Activated B cell treated with CpG ODN at 0.5 μM for 24 hours (primary cell): Measurements from ENCODE around the gene CDC20. TPM values are rescaled to one million over a fixed set of nuclear protein-coding genes. Genes with fewer than 3 reads are reported as not detected.

ENCODE experiments used
- ATAC-seq: fragments of 200-7000 bp; cut with Tn5 transposase; one replicate; pipeline ENCODE4 v1.10.0; 2021; ENCODE audit warnings: low read depth, mild to moderate bottlenecking, moderate library complexity
- CTCF ChIA-PET: fragments of 350-600 bp; sonication (Branson Sonifier 250); formaldehyde crosslinking; loops from one replicate; lab custom pipeline; 2021; ENCODE audit warnings: antibody characterized with exemption; lab: Charles Lee
- POLR2A ChIA-PET: fragments of 350-600 bp; sonication (Branson Sonifier 250); formaldehyde crosslinking; loops from one replicate; lab custom pipeline; 2021; ENCODE audit warnings: antibody characterized with exemption; lab: Charles Lee
- DNase-seq: peaks from one replicate; pipeline ENCODE4 v3.0.0; 2022
- H3K27ac Mint-ChIP-seq: one replicate; pipeline ENCODE4 v1.8.0; 2020; ENCODE audit warnings: mixed read lengths
- H3K27me3 Mint-ChIP-seq: one replicate; pipeline ENCODE4 v1.8.0; 2021; ENCODE audit warnings: mixed read lengths
- H3K36me3 Mint-ChIP-seq: one replicate; pipeline ENCODE4 v1.8.0; 2021; ENCODE audit warnings: low read depth, mixed read lengths
- H3K4me1 Mint-ChIP-seq: one replicate; pipeline ENCODE4 v1.8.0; 2021; ENCODE audit warnings: mixed read lengths
- H3K4me3 Mint-ChIP-seq: one replicate; pipeline ENCODE4 v1.8.0; 2020; ENCODE audit warnings: mild to moderate bottlenecking, mixed read lengths
- H3K9me3 Mint-ChIP-seq: one replicate; pipeline ENCODE4 v1.8.0; 2020; ENCODE audit warnings: mixed read lengths
- intact Hi-C: fragments of 100-400 bp; cut with micrococcal nuclease; formaldehyde crosslinking; loops from one replicate; pipeline ENCODE4 v1.15.1; 2024
- total RNA-seq: library from RNA; stranded (reverse); gene quantifications from 2 replicates; pipeline ENCODE4 v1.2.3, GENCODE V29; 2022
- TF ChIP-seq, protein P1 (sequence below): fragments of 200-600 bp; IDR thresholded peaks from one replicate; pipeline ENCODE4 v1.8.0; 2022; ENCODE audit warnings: antibody characterized with exemption, mild to moderate bottlenecking

CDC20 gene
- total RNA-seq, 1 donor from 2014 or later = 4.2 TPM

DNA sequence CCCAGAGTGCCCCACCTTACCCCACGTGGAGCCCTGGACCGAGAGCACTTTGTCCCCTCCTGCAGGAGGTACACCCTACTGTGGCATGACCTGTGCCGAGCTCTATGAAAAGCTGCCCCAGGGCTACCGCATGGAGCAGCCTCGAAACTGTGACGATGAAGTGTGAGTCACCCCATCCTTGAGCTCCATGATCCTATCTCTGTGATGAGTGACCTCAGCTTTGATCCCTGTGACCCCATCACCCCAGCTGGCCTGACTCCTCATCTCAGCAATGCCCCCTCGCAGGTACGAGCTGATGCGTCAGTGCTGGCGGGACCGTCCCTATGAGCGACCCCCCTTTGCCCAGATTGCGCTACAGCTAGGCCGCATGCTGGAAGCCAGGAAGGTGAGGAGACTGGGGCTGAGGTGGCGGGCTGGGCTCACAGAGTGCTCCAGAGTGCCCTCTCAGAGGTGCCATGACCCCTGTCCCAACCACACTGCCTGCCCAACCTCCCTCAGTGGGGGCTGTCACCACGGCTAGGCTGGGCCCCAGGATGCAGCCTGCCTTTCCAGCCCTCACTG, 37.4 kb upstream of the CDC20 start:
- no peaks in the 10 kb centered on the region for H3K27me3 Mint-ChIP-seq
- DNase-seq (no peak), ATAC-seq (no peak)
- peaks cover 15% of the 10 kb centered on the region for H3K9me3 Mint-ChIP-seq
- no peaks in the 10 kb centered on the region for H3K4me1 Mint-ChIP-seq
- ChIA-PET POLR2A (no interaction called here), CTCF (no interaction called here)
- no peak overlapping the region for H3K4me3 Mint-ChIP-seq
- H3K27ac Mint-ChIP-seq = no peak overlapping the region
- TF ChIP-seq, protein P1, sequence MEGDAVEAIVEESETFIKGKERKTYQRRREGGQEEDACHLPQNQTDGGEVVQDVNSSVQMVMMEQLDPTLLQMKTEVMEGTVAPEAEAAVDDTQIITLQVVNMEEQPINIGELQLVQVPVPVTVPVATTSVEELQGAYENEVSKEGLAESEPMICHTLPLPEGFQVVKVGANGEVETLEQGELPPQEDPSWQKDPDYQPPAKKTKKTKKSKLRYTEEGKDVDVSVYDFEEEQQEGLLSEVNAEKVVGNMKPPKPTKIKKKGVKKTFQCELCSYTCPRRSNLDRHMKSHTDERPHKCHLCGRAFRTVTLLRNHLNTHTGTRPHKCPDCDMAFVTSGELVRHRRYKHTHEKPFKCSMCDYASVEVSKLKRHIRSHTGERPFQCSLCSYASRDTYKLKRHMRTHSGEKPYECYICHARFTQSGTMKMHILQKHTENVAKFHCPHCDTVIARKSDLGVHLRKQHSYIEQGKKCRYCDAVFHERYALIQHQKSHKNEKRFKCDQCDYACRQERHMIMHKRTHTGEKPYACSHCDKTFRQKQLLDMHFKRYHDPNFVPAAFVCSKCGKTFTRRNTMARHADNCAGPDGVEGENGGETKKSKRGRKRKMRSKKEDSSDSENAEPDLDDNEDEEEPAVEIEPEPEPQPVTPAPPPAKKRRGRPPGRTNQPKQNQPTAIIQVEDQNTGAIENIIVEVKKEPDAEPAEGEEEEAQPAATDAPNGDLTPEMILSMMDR = no peak
- no peaks in the 10 kb centered on the region for H3K36me3 Mint-ChIP-seq
- intact Hi-C loops = no loop called here

DNA sequence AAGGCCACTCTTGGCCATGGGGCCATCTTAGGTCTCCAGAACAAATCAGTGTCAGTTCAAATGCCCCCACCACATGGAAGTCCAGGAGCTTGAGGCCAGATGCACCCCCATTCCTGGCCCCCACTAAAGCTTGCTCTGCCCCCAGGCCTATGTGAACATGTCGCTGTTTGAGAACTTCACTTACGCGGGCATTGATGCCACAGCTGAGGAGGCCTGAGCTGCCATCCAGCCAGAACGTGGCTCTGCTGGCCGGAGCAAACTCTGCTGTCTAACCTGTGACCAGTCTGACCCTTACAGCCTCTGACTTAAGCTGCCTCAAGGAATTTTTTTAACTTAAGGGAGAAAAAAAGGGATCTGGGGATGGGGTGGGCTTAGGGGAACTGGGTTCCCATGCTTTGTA, 36.3 kb upstream of the CDC20 start:
- intact Hi-C loops = no loop called here
- ChIA-PET CTCF (no interaction called here), POLR2A (interaction anchor here (1.1 kb wide), 1 partner anchor 46 kb away, joined by 4 read pairs; no protein-coding TSS in a partner anchor)
- H3K4me3 Mint-ChIP-seq = no peak overlapping the region
- H3K36me3 Mint-ChIP-seq = no peaks in the 10 kb centered on the region
- no peaks in the 10 kb centered on the region for H3K4me1 Mint-ChIP-seq
- ATAC-seq (no peak), DNase-seq (no peak)
- TF ChIP-seq, protein P1 = no peak
- H3K27me3 Mint-ChIP-seq = no peaks in the 10 kb centered on the region
- peaks cover 16% of the 10 kb centered on the region for H3K9me3 Mint-ChIP-seq
- no peak overlapping the region for H3K27ac Mint-ChIP-seq

DNA sequence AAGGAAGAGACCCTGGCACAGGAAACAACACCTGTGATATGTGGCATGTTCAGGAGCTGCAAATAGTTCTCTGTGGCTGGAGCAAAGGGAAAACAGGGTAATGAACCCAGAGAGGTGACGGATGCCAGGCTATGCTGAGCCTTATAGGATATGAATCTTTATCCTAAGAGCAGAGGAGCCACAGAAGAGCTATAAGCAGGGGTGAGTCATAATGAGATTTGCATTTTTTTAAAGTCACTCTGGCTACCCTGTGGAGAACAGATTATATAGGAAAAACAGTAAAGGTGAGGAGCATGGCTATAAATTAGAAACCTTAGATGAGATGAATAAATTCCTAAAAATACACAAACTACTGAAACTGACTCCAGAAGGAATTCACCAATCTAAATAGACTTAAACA, 34.0 kb upstream of the CDC20 start:
- Mint-ChIP-seq H3K27me3 (no peaks in the 10 kb centered on the region), H3K9me3 (peaks cover 19% of the 10 kb centered on the region), H3K4me3 (no peak overlapping the region), H3K36me3 (no peaks in the 10 kb centered on the region), H3K4me1 (no peaks in the 10 kb centered on the region), H3K27ac (no peak overlapping the region)
- ATAC-seq (no peak), DNase-seq (no peak)
- TF ChIP-seq, protein P1 = no peak
- ChIA-PET POLR2A (no interaction called here), CTCF (no interaction called here)
- intact Hi-C loops = no loop called here

DNA sequence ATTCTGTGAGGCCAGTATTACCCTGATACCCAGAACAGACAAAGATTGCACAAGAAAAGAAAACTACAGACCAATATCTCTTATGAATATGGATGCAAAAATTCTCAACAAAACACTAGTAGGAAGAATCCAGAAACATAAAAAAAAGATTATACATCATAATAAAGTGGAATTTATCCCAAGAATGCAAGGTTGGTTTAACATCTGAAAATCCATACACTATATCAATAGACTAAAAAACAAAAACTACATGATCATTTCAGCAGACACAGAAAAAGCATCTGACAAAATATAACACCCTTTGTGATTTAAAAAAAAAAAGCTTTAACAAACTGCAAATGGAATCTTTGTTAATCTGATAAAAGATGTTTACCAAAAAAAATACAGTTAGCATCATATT, 33.4 kb upstream of the CDC20 start:
- H3K36me3 Mint-ChIP-seq = no peaks in the 10 kb centered on the region
- ATAC-seq (no peak), DNase-seq (no peak)
- no peaks in the 10 kb centered on the region for H3K27me3 Mint-ChIP-seq
- ChIA-PET POLR2A (interaction anchor here (0.9 kb wide), 1 partner anchor 33 kb away, joined by 4 read pairs; the partner anchor contains the start of gene CDC20), CTCF (no interaction called here)
- TF ChIP-seq, protein P1 = no peak
- no peak overlapping the region for H3K27ac Mint-ChIP-seq
- peaks cover 19% of the 10 kb centered on the region for H3K9me3 Mint-ChIP-seq
- no peak overlapping the region for H3K4me3 Mint-ChIP-seq
- intact Hi-C loops = no loop called here
- no peaks in the 10 kb centered on the region for H3K4me1 Mint-ChIP-seq

DNA sequence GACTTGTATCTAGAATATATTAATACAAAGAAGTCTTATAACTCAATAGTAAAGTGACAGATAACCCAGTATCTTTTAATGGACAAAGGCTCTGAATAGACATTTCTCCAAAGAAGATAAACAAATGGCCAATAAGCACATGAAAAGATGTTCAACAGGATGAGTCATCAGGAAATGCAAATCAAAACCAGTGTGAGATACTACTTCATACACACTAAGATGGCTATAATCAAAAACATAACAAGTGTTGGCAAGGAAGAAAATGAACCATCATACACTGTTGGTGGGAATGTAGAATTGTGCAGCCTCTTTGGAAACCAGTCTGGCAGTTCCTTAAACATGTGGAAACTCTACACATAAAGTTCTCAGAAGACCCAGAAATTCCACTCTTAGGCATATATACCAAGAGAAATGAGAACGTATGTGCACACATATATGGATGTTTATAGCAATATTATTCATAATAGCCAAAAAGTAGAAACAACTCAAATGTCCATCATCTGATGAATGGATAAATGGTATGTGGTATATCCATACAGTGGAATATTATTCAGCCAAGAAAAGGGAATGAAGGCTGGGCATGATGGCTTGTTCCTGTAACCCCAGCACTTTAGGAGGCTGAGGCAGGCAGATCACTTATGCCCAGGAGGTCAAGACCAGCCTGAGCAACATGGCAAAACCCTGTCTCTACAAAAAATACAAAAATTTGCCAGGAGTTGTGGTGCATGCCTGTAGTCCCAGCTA, 31.1 kb upstream of the CDC20 start:
- H3K36me3 Mint-ChIP-seq = no peaks in the 10 kb centered on the region
- H3K4me1 Mint-ChIP-seq = no peaks in the 10 kb centered on the region
- ATAC-seq = no peak
- TF ChIP-seq, protein P1 = no peak
- ChIA-PET CTCF (no interaction called here), POLR2A (no interaction called here)
- no peak overlapping the region for H3K27ac Mint-ChIP-seq
- intact Hi-C loops = no loop called here
- peaks cover 19% of the 10 kb centered on the region for H3K9me3 Mint-ChIP-seq
- DNase-seq = no peak
- no peak overlapping the region for H3K4me3 Mint-ChIP-seq
- no peaks in the 10 kb centered on the region for H3K27me3 Mint-ChIP-seq
